ENCODE measurements around the gene PCSK4.

The PCSK4 gene

DNA sequence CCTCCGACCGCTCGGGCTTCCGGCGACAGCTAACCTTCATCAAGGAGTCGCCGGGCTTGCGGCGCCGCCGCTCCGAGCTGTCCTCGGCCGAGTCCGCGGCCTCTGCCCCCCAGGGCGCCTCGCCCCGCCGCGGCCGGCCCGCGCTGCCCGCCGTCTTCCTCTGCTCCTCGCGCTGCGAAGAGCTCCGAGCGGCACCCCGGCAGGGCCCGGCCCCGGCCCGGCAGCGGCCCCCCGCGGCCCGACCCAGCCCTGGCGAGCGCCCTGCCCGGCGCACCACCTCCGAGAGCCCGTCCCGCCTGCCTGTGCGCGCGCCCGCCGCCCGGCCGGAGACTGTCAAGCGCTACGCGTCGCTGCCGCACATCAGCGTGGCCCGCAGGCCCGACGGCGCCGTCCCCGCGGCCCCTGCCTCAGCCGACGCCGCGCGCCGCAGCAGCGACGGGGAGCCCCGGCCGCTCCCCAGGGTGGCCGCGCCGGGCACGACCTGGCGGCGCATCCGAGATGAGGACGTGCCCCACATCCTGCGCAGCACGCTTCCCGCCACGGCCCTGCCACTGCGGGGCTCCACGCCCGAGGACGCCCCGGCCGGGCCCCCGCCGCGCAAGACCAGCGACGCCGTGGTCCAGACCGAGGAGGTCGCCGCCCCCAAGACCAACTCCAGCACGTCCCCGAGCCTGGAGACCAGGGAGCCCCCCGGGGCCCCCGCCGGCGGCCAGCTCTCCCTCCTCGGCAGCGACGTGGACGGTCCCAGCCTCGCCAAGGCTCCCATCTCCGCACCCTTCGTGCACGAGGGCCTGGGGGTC, 20.7 kb downstream of the PCSK4 start:
- DNase-seq: peak; percentile 42

DNA sequence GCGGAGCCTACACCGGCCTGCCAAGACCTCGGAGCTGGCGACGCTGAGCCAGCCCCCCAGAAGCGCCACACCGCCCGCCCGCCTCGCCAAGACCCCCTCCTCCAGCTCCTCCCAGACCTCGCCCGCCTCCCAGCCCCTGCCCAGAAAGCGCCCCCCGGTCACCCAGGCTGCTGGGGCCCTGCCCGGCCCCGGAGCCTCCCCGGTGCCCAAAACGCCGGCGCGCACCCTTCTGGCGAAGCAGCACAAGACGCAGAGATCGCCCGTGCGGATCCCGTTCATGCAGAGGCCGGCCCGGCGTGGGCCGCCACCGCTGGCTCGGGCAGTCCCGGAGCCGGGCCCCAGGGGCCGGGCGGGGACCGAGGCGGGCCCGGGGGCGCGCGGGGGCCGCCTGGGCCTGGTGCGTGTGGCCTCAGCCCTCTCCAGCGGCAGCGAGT, 21.3 kb downstream of the PCSK4 start:
- peak; percentile 49 for DNase-seq

GRCh38 chr19:1468274-1468820, 21.8 kb downstream of the PCSK4 start:
- DNase-seq: peak; percentile 31

DNA sequence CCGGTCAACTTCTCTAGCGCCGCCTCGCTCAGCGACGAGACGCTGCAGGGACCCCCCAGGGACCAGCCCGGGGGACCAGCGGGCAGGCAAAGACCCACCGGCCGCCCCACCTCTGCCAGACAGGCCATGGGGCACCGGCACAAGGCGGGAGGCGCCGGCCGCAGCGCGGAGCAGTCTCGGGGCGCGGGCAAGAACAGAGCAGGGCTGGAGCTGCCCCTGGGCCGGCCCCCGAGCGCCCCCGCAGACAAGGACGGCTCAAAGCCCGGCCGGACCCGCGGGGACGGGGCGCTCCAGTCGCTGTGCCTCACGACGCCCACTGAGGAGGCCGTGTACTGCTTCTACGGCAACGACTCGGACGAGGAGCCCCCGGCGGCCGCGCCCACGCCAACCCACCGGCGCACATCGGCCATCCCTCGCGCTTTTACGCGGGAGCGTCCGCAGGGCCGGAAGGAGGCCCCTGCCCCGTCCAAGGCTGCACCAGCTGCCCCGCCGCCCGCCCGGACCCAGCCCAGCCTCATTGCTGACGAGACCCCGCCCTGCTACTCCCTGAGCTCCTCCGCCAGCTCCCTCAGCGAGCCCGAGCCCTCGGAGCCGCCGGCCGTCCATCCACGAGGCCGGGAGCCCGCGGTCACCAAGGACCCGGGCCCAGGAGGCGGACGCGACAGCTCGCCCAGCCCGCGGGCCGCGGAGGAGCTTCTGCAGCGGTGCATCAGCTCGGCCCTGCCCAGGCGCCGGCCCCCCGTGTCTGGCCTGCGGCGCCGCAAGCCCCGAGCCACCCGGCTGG, 22.5 kb downstream of the PCSK4 start:
- peak; percentile 31 for DNase-seq

GRCh38 chr19:1467215-1467489, 23.0 kb downstream of the PCSK4 start:
- DNase-seq: no peak

DNA sequence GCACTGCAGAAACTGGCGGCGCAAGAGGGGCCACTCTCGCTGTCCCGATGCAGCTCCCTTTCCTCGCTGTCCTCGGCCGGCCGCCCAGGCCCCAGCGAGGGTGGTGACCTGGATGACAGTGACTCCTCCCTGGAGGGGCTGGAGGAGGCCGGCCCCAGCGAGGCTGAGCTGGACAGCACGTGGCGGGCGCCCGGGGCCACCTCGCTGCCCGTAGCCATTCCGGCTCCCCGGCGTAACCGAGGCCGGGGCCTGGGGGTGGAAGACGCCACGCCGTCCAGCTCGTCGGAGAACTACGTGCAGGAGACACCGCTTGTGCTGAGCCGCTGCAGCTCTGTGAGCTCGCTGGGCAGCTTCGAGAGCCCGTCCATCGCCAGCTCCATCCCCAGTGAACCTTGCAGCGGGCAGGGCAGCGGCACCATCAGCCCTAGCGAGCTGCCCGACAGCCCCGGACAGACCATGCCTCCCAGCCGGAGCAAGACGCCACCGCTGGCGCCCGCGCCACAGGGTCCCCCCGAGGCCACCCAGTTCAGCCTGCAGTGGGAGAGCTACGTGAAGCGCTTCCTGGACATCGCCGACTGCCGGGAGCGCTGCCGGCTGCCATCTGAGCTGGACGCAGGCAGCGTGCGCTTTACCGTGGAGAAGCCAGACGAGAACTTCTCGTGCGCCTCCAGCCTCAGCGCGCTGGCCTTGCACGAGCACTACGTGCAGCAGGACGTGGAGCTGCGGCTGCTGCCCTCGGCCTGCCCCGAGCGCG, 23.5 kb downstream of the PCSK4 start:
- peak; percentile 31 for DNase-seq

- DNase-seq: no peak
Measured at GRCh38 chr19:1466018-1466460, 24.1 kb downstream of the PCSK4 start.

DNA sequence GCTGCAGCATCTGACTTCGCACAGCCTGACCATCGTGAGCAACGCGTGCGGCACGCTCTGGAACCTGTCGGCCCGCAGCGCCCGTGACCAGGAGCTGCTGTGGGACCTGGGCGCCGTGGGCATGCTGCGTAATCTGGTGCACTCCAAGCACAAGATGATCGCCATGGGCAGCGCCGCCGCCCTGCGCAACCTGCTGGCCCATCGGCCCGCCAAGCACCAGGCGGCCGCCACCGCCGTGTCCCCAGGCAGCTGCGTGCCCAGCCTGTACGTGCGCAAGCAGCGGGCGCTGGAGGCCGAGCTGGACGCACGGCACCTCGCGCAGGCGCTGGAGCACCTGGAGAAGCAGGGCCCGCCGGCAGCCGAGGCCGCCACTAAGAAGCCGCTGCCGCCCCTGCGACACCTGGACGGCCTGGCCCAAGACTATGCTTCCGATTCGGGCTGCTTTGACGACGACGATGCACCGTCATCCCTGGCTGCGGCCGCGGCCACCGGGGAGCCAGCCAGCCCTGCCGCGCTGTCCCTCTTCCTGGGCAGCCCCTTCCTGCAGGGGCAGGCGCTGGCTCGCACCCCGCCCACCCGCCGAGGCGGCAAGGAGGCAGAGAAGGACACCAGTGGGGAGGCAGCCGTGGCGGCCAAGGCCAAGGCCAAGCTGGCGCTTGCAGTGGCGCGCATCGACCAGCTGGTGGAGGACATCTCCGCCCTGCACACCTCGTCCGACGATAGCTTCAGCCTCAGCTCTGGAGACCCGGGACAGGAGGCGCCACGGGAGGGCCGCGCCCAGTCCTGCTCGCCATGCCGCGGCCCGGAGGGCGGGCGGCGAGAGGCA, 24.7 kb downstream of the PCSK4 start:
- DNase-seq: no peak

DNA sequence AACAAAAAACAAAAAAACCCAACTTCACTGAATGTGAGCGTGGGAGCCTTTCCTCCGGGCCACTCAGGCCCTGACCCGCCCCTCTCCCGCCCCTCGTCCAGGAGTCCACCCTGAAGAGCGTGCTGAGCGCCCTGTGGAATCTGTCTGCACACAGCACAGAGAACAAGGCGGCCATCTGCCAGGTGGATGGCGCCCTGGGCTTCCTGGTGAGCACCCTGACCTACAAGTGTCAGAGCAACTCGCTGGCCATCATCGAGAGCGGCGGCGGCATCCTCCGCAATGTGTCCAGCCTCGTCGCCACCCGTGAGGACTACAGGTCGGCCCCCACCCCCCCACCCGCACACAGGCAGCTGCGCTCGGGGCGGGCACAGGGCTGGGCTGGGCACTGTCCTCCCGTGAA, 28.3 kb downstream of the PCSK4 start:
- DNase-seq: no peak

DNA sequence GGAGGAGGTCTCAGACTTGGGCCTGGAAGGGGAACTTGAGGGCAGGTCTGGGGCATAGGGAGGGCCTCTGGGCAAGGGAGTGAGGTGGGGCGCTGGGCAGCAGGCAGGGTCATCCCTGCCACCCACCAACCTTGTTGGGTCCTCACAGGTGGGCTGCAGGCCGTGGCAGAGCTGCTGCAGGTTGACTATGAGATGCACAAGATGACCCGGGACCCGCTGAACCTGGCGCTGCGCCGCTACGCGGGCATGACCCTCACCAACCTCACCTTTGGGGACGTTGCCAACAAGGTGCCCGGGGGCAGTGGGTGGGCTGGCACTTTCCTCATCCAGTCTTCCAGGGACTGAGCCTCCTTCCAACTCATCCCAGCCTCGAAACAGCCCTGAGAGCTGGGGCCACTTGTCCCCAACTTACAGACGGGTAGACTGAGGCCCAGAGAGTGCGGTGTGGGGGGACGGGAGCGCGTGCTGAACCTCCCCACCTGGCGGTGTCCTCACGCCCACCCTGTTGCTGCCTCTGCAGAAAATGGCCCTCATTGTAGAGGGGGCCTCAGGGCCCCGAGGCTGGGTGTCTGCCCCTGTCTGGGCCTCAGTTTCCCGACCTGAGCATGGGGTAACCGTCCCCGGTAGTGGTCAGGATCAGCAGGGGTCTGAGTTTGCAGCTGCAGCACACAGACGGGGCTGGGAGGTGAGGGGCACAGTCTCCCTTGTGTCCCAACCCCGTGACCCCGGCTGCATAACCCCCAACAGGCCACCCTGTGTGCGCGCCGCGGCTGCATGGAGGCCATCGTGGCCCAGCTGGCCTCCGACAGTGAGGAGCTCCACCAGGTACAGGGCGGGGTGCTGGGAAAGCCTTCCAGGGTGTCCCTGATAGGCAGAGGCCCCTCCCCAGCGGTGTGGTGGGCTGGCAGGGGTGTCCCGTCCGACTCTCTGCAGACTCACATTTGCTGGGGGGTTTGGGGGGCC, 29.8 kb downstream of the PCSK4 start:
- DNase-seq: no peak

GRCh38 chr19:1459479-1459878, 30.7 kb downstream of the PCSK4 start:
- no peak for DNase-seq

- no peak for DNase-seq
Measured at GRCh38 chr19:1457892-1458291, 32.3 kb downstream of the PCSK4 start.

DNA sequence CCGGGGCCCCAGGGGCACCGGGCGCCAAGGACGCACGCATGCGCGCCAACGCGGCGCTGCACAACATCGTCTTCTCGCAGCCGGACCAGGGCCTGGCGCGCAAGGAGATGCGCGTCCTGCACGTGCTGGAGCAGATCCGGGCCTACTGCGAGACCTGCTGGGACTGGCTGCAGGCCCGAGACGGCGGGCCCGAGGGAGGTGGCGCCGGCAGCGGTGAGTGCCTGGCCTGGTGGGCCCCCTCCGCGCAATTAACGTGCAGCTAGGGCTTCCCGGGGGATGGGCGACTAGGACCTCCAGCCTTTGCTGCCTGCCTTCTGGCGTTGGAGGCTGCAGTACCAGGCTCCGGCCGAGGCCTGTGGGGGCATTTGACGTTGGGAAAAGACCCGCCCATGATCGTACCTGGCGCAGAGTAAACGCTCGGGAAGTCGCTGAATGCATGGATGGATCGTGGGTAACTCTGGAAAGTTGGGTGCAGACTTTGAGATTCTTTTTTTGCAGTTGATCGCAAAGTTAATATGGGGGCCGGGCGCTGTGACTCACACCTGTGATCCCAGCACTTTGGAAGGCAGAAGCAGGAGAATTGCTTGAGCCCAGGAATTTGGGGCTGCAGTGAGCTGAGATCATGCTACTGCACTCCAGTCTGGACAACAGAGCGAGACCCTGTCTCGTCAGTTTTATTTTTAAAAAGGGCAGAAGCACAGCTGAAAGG, 33.0 kb downstream of the PCSK4 start:
- DNase-seq: no peak

- no peak for DNase-seq
Measured at GRCh38 chr19:1456121-1456900, 33.8 kb downstream of the PCSK4 start.

DNA sequence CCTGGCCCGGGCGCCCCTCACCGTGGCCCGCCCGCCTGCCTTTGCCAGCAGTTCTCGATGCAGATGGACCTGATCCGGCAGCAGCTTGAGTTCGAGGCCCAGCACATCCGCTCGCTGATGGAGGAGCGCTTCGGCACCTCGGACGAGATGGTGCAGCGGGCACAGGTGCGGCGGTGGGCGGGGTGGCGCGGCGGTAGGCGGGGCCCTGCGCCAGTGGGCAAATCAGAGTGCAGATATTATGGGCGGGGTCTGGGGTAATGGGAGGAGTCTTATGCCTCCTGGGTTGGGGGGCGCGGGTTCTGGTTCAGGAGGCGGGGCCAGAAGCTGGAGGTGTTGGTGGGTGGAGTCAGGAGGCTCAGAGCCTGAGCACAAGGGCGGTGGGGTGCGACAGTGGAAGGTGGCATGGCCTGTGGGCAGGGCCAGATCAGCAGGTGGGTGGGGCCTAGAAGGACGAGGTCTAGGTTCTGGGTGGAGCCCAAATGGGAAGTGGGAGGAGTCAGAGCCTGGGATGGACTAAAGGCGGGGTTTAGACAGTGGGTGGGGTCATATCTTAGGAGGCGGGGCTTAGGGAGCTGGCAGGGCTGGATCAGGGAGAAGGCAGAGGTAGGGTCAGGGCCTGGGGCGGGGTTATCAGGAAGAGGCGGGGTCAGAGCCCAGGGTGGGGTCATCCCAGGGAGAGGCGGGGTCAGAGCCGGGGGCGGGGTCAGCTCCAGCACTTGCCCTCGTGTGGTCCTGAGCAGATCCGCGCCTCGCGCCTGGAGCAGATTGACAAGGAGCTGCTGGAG, 34.6 kb downstream of the PCSK4 start:
- DNase-seq: peak; percentile 57

DNA sequence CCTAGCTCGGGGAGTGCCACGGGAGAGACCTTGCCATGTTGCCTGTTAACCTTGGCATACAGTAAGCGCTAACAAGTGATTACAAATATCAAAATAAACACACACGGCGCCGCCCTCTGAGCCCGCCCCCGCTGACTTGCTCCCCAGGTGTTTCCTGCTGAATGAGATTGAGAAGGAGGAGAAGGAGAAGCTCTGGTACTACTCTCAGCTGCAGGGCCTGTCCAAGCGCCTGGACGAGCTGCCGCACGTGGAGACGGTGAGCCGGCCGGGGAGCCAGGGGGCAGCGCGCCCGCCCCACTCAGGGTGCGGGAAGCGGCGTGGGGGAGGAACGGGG, 35.2 kb downstream of the PCSK4 start:
- DNase-seq: no peak

GRCh38 chr19:1453525-1454364, 36.4 kb downstream of the PCSK4 start:
- no peak for DNase-seq

Data from activated CD4-positive, CD25-positive, alpha-beta regulatory T cell treated with anti-CD3 and anti-CD28 coated beads, Interleukin-2, amount 50 U/mL, for 72 hours (primary cell).